K562 (cell line): Measurements from ENCODE around the gene DDX43. TPM values are rescaled to one million over a fixed set of nuclear protein-coding genes. Genes with fewer than 3 reads are reported as not detected.

Experiments used
- ATAC-seq: fragments of 200-7000 bp; cut with Tn5 transposase; 3 replicates; pipeline ENCODE4 v1.9.1; 2020; ENCODE audit warnings: moderate library complexity
- BruUV-seq: library from RNA; stranded (reverse); fragments of 400-500 nt; replicated peaks from 2 replicates; lab custom pipeline; 2021; lab: Mats Ljungman, UMichigan
- CTCF ChIA-PET: fragments of 300-600 bp; formaldehyde crosslinking; extraction: SDS; loops from one replicate; lab custom pipeline; 2021; ENCODE audit warnings: low intra/inter-chr PET ratio; lab: Yijun Ruan, JAX
- POLR2A ChIA-PET: fragments of 300-600, 350-650 bp; sonication (Branson Sonifier 250); formaldehyde crosslinking; extraction: SDS; loops from one replicate; lab custom pipeline; 2021; ENCODE audit warnings: antibody characterized with exemption, inconsistent platforms; lab: Yijun Ruan, JAX
- DNase-seq, 4 experiments: peaks; one replicate each; pipeline versions ENCODE4 v3.0.0 to v3.0.0-alpha.2; 2011 to 2018; ENCODE audit warnings: low spot score in 3 of 4, mixed read lengths in 3 of 4; ENCODE audit errors: extremely low read depth in 1 of 4
- FAIRE-seq: peaks from 2 replicates; lab custom pipeline; 2011; peaks lifted over from hg19 to GRCh38; lab: Jason Lieb, UNC
- H2AFZ ChIP-seq: 2 replicates; pipeline ENCODE4 v1.6.0; 2011; ENCODE audit warnings: low read depth, low read length, control low read depth, inconsistent platforms
- H3K27ac ChIP-seq: fragments of 200-600 bp; 3 replicates; pipeline ENCODE4 v1.8.0; 2011; ENCODE audit warnings: low read depth, mild to moderate bottlenecking, control low read depth, inconsistent platforms, low read length, moderate library complexity, mixed read lengths; ENCODE audit errors: extremely low read depth
- H3K27me3 ChIP-seq, 2 experiments: fragments of 300-600 bp in 1 of 2; 2 replicates in 1 of 2; 3 replicates in 1 of 2; pipeline versions ENCODE4 v1.6.0 to v1.8.0; 2011; ENCODE audit warnings: inconsistent platforms in 2 of 2, low read length in 2 of 2, mild to moderate bottlenecking in 1 of 2, mixed read lengths in 1 of 2, moderate library complexity in 1 of 2; ENCODE audit not compliant: control insufficient read depth in 2 of 2, insufficient read depth in 2 of 2
- H3K36me3 ChIP-seq: fragments of 300-600 bp; 3 replicates; pipeline ENCODE4 v1.8.0; 2011; ENCODE audit warnings: mild to moderate bottlenecking, low read length, inconsistent platforms; ENCODE audit not compliant: control insufficient read depth, insufficient read depth
- H3K4me1 ChIP-seq, 2 experiments: fragments of 200-600 bp in 1 of 2; replicated peaks in 1 of 2; 2 replicates in 1 of 2; 3 replicates in 1 of 2; pipeline versions ENCODE4 v1.5.1 to v1.8.0; 2011; ENCODE audit warnings: inconsistent platforms in 2 of 2, low read length in 2 of 2, mild to moderate bottlenecking in 1 of 2, mixed read lengths in 1 of 2, moderate library complexity in 1 of 2; ENCODE audit not compliant: control insufficient read depth in 2 of 2, insufficient read depth in 2 of 2
- H3K4me2 ChIP-seq: 2 replicates; pipeline ENCODE4 v1.6.1; 2011; ENCODE audit warnings: low read length, control low read depth, inconsistent platforms, mixed read lengths; ENCODE audit not compliant: insufficient read depth
- H3K4me3 ChIP-seq: fragments of 200-600 bp; sonication (generic), shearing (Covaris generic); 2 replicates; pipeline ENCODE4 v1.5.1; 2016; ENCODE audit warnings: control low read depth, inconsistent platforms
- H3K79me2 ChIP-seq: fragments of 200-600 bp; 3 replicates; pipeline ENCODE4 v1.8.0; 2011; ENCODE audit warnings: low read length, inconsistent platforms; ENCODE audit not compliant: control insufficient read depth, insufficient read depth
- H3K9ac ChIP-seq, 2 experiments: 2 replicates each; pipeline versions ENCODE4 v1.6.0 to v1.6.1; 2011; ENCODE audit warnings: low read depth in 2 of 2, low read length in 2 of 2, control low read depth in 1 of 2, inconsistent platforms in 1 of 2, mild to moderate bottlenecking in 1 of 2, mixed read lengths in 1 of 2; ENCODE audit not compliant: insufficient read depth in 1 of 2
- H3K9me1 ChIP-seq: one replicate; pipeline ENCODE4 v1.6.0; 2011; ENCODE audit warnings: inconsistent platforms, mild to moderate bottlenecking, low read length, moderate library complexity; ENCODE audit not compliant: control insufficient read depth, insufficient read depth
- H3K9me3 ChIP-seq: replicated peaks from 2 replicates; pipeline ENCODE4 v1.5.1; 2011; ENCODE audit warnings: low read depth, low read length, inconsistent platforms; ENCODE audit not compliant: control insufficient read depth, insufficient read depth
- H4K20me1 ChIP-seq: replicated peaks from 2 replicates; pipeline ENCODE4 v1.6.1; 2011; ENCODE audit warnings: low read length, inconsistent platforms, mixed read lengths; ENCODE audit not compliant: control insufficient read depth, insufficient read depth
- BCOR ChIP-seq: fragments of 450-650 bp; IDR thresholded peaks from 2 replicates; pipeline ENCODE4 v1.6.1; 2016
- CLOCK ChIP-seq: fragments of 250-450 bp; sonication (Bioruptor Pico); IDR thresholded peaks from 2 replicates; pipeline ENCODE4 v1.4.0; 2020; ENCODE audit warnings: mild to moderate bottlenecking, moderate library complexity, borderline replicate concordance
- CREB3 ChIP-seq: fragments of 450-650 bp; conservative IDR thresholded peaks from 2 replicates; pipeline ENCODE4 v1.6.1; 2016; ENCODE audit warnings: missing genetic modification characterization, low read depth, mild to moderate bottlenecking, missing compliant biosample characterization, moderate library complexity
- CREB5 ChIP-seq: fragments of 250-450 bp; sonication (Bioruptor Pico); IDR thresholded peaks from 2 replicates; pipeline ENCODE4 v1.5.0; 2020; ENCODE audit warnings: mild to moderate bottlenecking
- ETV6 ChIP-seq, 3 experiments: fragments of 150-350 bp in 1 of 3; sonication (generic) in 1 of 3; formaldehyde crosslinking in 1 of 3; IDR thresholded peaks; 2 replicates each; pipeline versions ENCODE4 v1.6.1 to v1.8.0; 2014 to 2022; ENCODE audit warnings: borderline replicate concordance in 2 of 3, low read depth in 2 of 3, antibody characterized with exemption in 1 of 3, low read length in 1 of 3, mild to moderate bottlenecking in 1 of 3, missing genetic modification reagents in 1 of 3
- MNT ChIP-seq, 2 experiments: fragments of 450-650 bp; conservative IDR thresholded peaks; 2 replicates each; pipeline ENCODE4 v1.6.1; 2017; ENCODE audit warnings: mild to moderate bottlenecking in 2 of 2, moderate library complexity in 2 of 2
- PATZ1 ChIP-seq: fragments of 250-450 bp; sonication (Bioruptor Pico); IDR thresholded peaks from 2 replicates; pipeline ENCODE4 v1.5.0; 2020; ENCODE audit warnings: mild to moderate bottlenecking, borderline replicate concordance
- POLR2A ChIP-seq: fragments of 450-650 bp; conservative IDR thresholded peaks from 2 replicates; pipeline ENCODE4 v1.6.1; 2016
- SMAD1 ChIP-seq: fragments of 150-350 bp; IDR thresholded peaks from 2 replicates; pipeline ENCODE4 v1.6.1; 2014; ENCODE audit warnings: low read length, low read depth; ENCODE audit not compliant: partially characterized antibody
- SRF ChIP-seq, 2 experiments: fragments of 250-450, 450-650 bp in 1 of 2; sonication (Bioruptor Pico) in 1 of 2; sonication (generic) in 1 of 2; formaldehyde crosslinking; IDR thresholded peaks; 2 replicates each; pipeline versions ENCODE4 v1.5.0 to v1.5.1; 2020 to 2022; ENCODE audit warnings: mild to moderate bottlenecking in 1 of 2, missing genetic modification reagents in 1 of 2
- TAL1 ChIP-seq: fragments of 450-650 bp; IDR thresholded peaks from 2 replicates; pipeline ENCODE4 v1.6.1; 2016; ENCODE audit warnings: mild to moderate bottlenecking
- YY1 ChIP-seq, 3 experiments: IDR thresholded peaks; 2 replicates each; pipeline ENCODE4 v1.6.1; 2011; ENCODE audit warnings: low read length in 2 of 3, mild to moderate bottlenecking in 2 of 3, moderate library complexity in 2 of 3, borderline replicate concordance in 1 of 3, control low read depth in 1 of 3, low read depth in 1 of 3; ENCODE audit not compliant: insufficient read depth in 3 of 3, insufficient replicate concordance in 2 of 3, control insufficient read depth in 1 of 3, insufficient read length in 1 of 3; ENCODE audit errors: extremely low read depth in 1 of 3
- WGBS: fragments of 100-300 bp; shearing (Covaris generic); methylation state at CpG from one replicate; pipeline ENCODE4 v1.1.6; 2016; ENCODE audit warnings: low coverage, mixed read lengths; ENCODE audit not compliant: insufficient coverage; ENCODE audit errors: missing lambda C conversion rate; 5-methylcytosine and 5-hydroxymethylcytosine counted together
- in situ Hi-C: fragments of 300-500 bp; cut with MboI; formaldehyde crosslinking; loops from 4 replicates; pipeline ENCODE4 v1.15.0; 2018; ENCODE audit warnings: inconsistent platforms, mixed read lengths
- intact Hi-C: fragments of 100-400 bp; cut with micrococcal nuclease; formaldehyde crosslinking; loops from 2 replicates; pipeline ENCODE4 v1.14.2; 2022
- polyA plus RNA-seq, 8 experiments: library from polyadenylated mRNA; depleted of rRNA in 4 of 8; stranded (reverse) in 5 of 8; unstranded in 3 of 8; fragments of >200 nt; fragmentation: Nextera tagmentation in 2 of 8; fragmentation: Illumina TruSeq in 1 of 8; extraction: Ambion mirVana in 2 of 8; extraction: Trizol in 1 of 8; gene quantifications; 2 replicates each; pipeline versions ENCODE4 v1.2.1 to v1.2.3, GENCODE V29; 2011 to 2014; ENCODE audit warnings: inconsistent platforms in 1 of 8, missing spikeins in 1 of 8
- total RNA-seq, 7 experiments: library from RNA; depleted of rRNA in 6 of 7; stranded (reverse); fragments of >200 nt in 6 of 7; fragmentation: Illumina TruSeq in 2 of 7; extraction: Trizol in 2 of 7; gene quantifications; 2 replicates each; pipeline versions ENCODE4 v1.2.1 to v1.2.3, GENCODE V29; 2011 to 2021; ENCODE audit warnings: low replicate concordance in 1 of 7

DDX43 gene
- total and polyA plus RNA-seq, 9 of the 15 experiments (the other 6 are each of a cell fraction or from before 2014, with no cell fraction given) = 0.07 to 0.88 (median 0.25) TPM

- no peak for FAIRE-seq
- intact Hi-C loops (no loop called here), in situ Hi-C loops (no loop called here)
- Histone ChIP-seq H2AFZ (0 out of 2 replicates have a peak overlapping the region, but pooled peaks have one; percentile 9), H4K20me1 (no peaks in the 10 kb centered on the region), H3K27ac (no peak overlapping the region), H3K9ac (no peak overlapping the region), H3K79me2 (no peaks in the 10 kb centered on the region), H3K9me3 (no peaks in the 10 kb centered on the region), H3K27me3 (peaks cover 0 to 19% of the 10 kb centered on the region in 2 experiments; a peak in 3 of 5 replicates), H3K4me1 (peaks cover 4 to 17% of the 10 kb centered on the region in 2 experiments; a peak in 3 of 5 replicates), H3K4me2 (no peak overlapping the region), H3K4me3 (no peak overlapping the region), H3K36me3 (no peaks in the 10 kb centered on the region), H3K9me1 (no peaks in the 10 kb centered on the region)
- WGBS = 50% methylated on average over 22 of the region's 23 CpGs
- TF ChIP-seq BCOR (no peak), CREB3 (no peak), POLR2A (no peak), YY1 (IDR thresholded peaks at IDR 0.05; ENCODE audit: borderline replicate concordance in 1 of 3, control insufficient read depth in 1 of 3, extremely low read depth in 1 of 3, insufficient read depth in 3 of 3, insufficient read length in 1 of 3, insufficient replicate concordance in 2 of 3, low read depth in 1 of 3, low read length in 2 of 3) (no peak), ETV6 (IDR thresholded peaks at IDR 0.05; ENCODE audit: borderline replicate concordance in 1 of 2, low read depth in 2 of 2, low read length in 1 of 2) (no peak), ETV6 (CRISPR knock-in tag; IDR thresholded peaks at IDR 0.05; ENCODE audit: borderline replicate concordance) (no peak), SMAD1 (no peak), SRF (CRISPR knock-in tag; IDR thresholded peaks at IDR 0.05) (no peak), CREB5 (CRISPR knock-in tag) (no peak), CLOCK (CRISPR knock-in tag) (no peak), TAL1 (no peak), MNT (conservative IDR thresholded peaks at IDR 0.05) (no peak), PATZ1 (CRISPR knock-in tag) (no peak)
- ChIA-PET POLR2A (interaction anchor here (0.6 kb wide), 1 partner anchor 12 kb away, joined by 3 read pairs; no protein-coding TSS in a partner anchor), CTCF (no interaction called here)
- no peak for ATAC-seq
- BruUV-seq = no TSS peak
- no peak for DNase-seq
These were observed 31.1 kb upstream of the DDX43 start for GRCh38 chr6:73363537-73363875.
